Measurements from ENCODE around the gene SPINK9.
"Not testable (repeated sequence)": the region's sequence is repeated elsewhere in the genome, so short reads cannot be mapped to it uniquely, and the experiment has no call there.

Gene SPINK9

GRCh38 chr5:148335259-148335658 lies at the start of gene SPINK9:
Gene SPINK9, plus strand, starts transcription at chr5:148335559. Its CDS starts 55 bp downstream, at chr5:148335614.
- no peak for DNase-seq (ENCODE audit: low read depth, low spot score)
- H3K27ac ChIP-seq = peak within 1 kb of the TSS; percentile 93

- DNase-seq (ENCODE audit: low read depth, low spot score) = no peak
- no peak overlapping the region for H3K27ac ChIP-seq
Measured at GRCh38 chr5:148290271-148291195, 44.8 kb upstream of the SPINK9 start.

- H3K27ac ChIP-seq = no peak overlapping the region
- no peak for DNase-seq (ENCODE audit: low read depth, low spot score)
Measured at GRCh38 chr5:148297731-148298130, 37.6 kb upstream of the SPINK9 start.

- no peak for DNase-seq (ENCODE audit: low read depth, low spot score)
- H3K27ac ChIP-seq = no peak overlapping the region
Measured at GRCh38 chr5:148306446-148306845, 28.9 kb upstream of the SPINK9 start.

GRCh38 chr5:148309019-148309418 lies 26.3 kb upstream of the SPINK9 start:
- no peak for DNase-seq (ENCODE audit: low read depth, low spot score)
- peak overlapping the region; percentile 26 for H3K27ac ChIP-seq

- H3K27ac ChIP-seq = peak overlapping the region; percentile 26
- DNase-seq (ENCODE audit: low read depth, low spot score) = no peak
Measured at GRCh38 chr5:148309746-148310145, 25.6 kb upstream of the SPINK9 start.

- H3K27ac ChIP-seq = no peak overlapping the region
- DNase-seq (ENCODE audit: low read depth, low spot score) = no peak
Measured at GRCh38 chr5:148311484-148311883, 23.9 kb upstream of the SPINK9 start.

- DNase-seq (ENCODE audit: low read depth, low spot score) = no peak
- H3K27ac ChIP-seq = no peak within 1 kb of the TSS
Measured at GRCh38 chr5:148312153-148312552, 23.2 kb upstream of the SPINK9 start, which contains the start of gene SPINK7. Gene SPINK7, plus strand, starts transcription at chr5:148312423. Its CDS starts 61 bp downstream, at chr5:148312484.

- DNase-seq (ENCODE audit: low read depth, low spot score) = no peak
- H3K27ac ChIP-seq = no peak overlapping the region
Measured at GRCh38 chr5:148314187-148314586, 21.2 kb upstream of the SPINK9 start.

- DNase-seq (ENCODE audit: low read depth, low spot score) = no peak
- H3K27ac ChIP-seq = no peak overlapping the region
Measured at GRCh38 chr5:148314731-148315130, 20.6 kb upstream of the SPINK9 start.

- peak overlapping the region; percentile 52 for H3K27ac ChIP-seq
- DNase-seq (ENCODE audit: low read depth, low spot score) = not testable (repeated sequence)
Measured at GRCh38 chr5:148320011-148320963, 15.1 kb upstream of the SPINK9 start.

- H3K27ac ChIP-seq = no peak overlapping the region
- DNase-seq (ENCODE audit: low read depth, low spot score) = no peak
Measured at GRCh38 chr5:148333262-148333849, 2.0 kb upstream of the SPINK9 start.

- no peak for DNase-seq (ENCODE audit: low read depth, low spot score)
- H3K27ac ChIP-seq = peak overlapping the region; percentile 93
Measured at GRCh38 chr5:148336704-148337435, 1.5 kb downstream of the SPINK9 start.

- no peak for DNase-seq (ENCODE audit: low read depth, low spot score)
- H3K27ac ChIP-seq = peak overlapping the region; percentile 90
Measured at GRCh38 chr5:148342371-148343045, 7.1 kb downstream of the SPINK9 start.

GRCh38 chr5:148343046-148343407 lies 7.7 kb downstream of the SPINK9 start:
- peak overlapping the region; percentile 90 for H3K27ac ChIP-seq

GRCh38 chr5:148343603-148344487 lies 8.5 kb downstream of the SPINK9 start:
- H3K27ac ChIP-seq = peak overlapping the region; percentile 90
- DNase-seq (ENCODE audit: low read depth, low spot score) = no peak

More at GRCh38 chr5:148343046-148343407, 7.7 kb downstream of the SPINK9 start:
- peak; percentile 75 for DNase-seq (ENCODE audit: low read depth, low spot score)

GRCh38 chr5:148347706-148348105 lies 12.3 kb downstream of the SPINK9 start:
- peak overlapping the region; percentile 20 for H3K27ac ChIP-seq
- no peak for DNase-seq (ENCODE audit: low read depth, low spot score)

- H3K27ac ChIP-seq = no peak overlapping the region
- no peak for DNase-seq (ENCODE audit: low read depth, low spot score)
Measured at GRCh38 chr5:148352696-148353095, 17.3 kb downstream of the SPINK9 start.
